ENCODE results near the gene KRT84. TPM values are rescaled to one million over a fixed set of nuclear protein-coding genes. Genes with fewer than 3 reads are reported as not detected.
"Not testable (repeated sequence)": the region's sequence is repeated elsewhere in the genome, so short reads cannot be mapped to it uniquely, and the experiment has no call there.

KRT84 gene
- polyA plus RNA-seq, 4 donors = not detected

GRCh38 chr12:52347551-52348510 lies 37.6 kb downstream of the KRT84 start:
- no peak for DNase-seq (ENCODE audit: low read depth in 4 of 4, low spot score in 3 of 4)

- DNase-seq (ENCODE audit: low read depth in 4 of 4, low spot score in 3 of 4) = no peak
Observed at GRCh38 chr12:52347016-52347415, 38.4 kb downstream of the KRT84 start.

GRCh38 chr12:52346593-52346992 lies 38.9 kb downstream of the KRT84 start:
- DNase-seq (ENCODE audit: low read depth in 4 of 4, low spot score in 3 of 4) = no peak

- not testable (repeated sequence) for DNase-seq (ENCODE audit: low read depth in 4 of 4, low spot score in 3 of 4)
Observed at GRCh38 chr12:52345041-52345440, 40.4 kb downstream of the KRT84 start.

GRCh38 chr12:52344111-52344510 lies 41.3 kb downstream of the KRT84 start:
- DNase-seq (ENCODE audit: low read depth in 4 of 4, low spot score in 3 of 4) = no peak

- DNase-seq (ENCODE audit: low read depth in 4 of 4, low spot score in 3 of 4) = no peak
Observed at GRCh38 chr12:52343550-52343949, 41.9 kb downstream of the KRT84 start.

GRCh38 chr12:52342781-52343490 lies 42.5 kb downstream of the KRT84 start:
- no peak for DNase-seq (ENCODE audit: low read depth in 4 of 4, low spot score in 3 of 4)

- DNase-seq (ENCODE audit: low read depth in 4 of 4, low spot score in 3 of 4) = no peak
Observed at GRCh38 chr12:52341066-52341580, 44.3 kb downstream of the KRT84 start.

- DNase-seq (ENCODE audit: low read depth in 4 of 4, low spot score in 3 of 4) = no peak
Observed at GRCh38 chr12:52338241-52338960, 47.1 kb downstream of the KRT84 start.

- no peak for DNase-seq (ENCODE audit: low read depth in 4 of 4, low spot score in 3 of 4)
Observed at GRCh38 chr12:52337054-52337453, 48.4 kb downstream of the KRT84 start.

- DNase-seq (ENCODE audit: low read depth in 4 of 4, low spot score in 3 of 4) = no peak
Observed at GRCh38 chr12:52336641-52337040, 48.8 kb downstream of the KRT84 start.

- DNase-seq (ENCODE audit: low read depth in 4 of 4, low spot score in 3 of 4) = no peak
Observed at GRCh38 chr12:52335598-52336262, 49.7 kb downstream of the KRT84 start.

- DNase-seq (ENCODE audit: low read depth in 4 of 4, low spot score in 3 of 4) = no peak
Observed at GRCh38 chr12:52334185-52334584, 51.3 kb downstream of the KRT84 start.

GRCh38 chr12:52333321-52333720 lies 52.1 kb downstream of the KRT84 start:
- no peak for DNase-seq (ENCODE audit: low read depth in 4 of 4, low spot score in 3 of 4)

GRCh38 chr12:52332381-52332780 lies 53.1 kb downstream of the KRT84 start:
- no peak for DNase-seq (ENCODE audit: low read depth in 4 of 4, low spot score in 3 of 4)

- DNase-seq (ENCODE audit: low read depth in 4 of 4, low spot score in 3 of 4) = no peak
Observed at GRCh38 chr12:52331833-52332232, 53.6 kb downstream of the KRT84 start.

- no peak for DNase-seq (ENCODE audit: low read depth in 4 of 4, low spot score in 3 of 4)
Observed at GRCh38 chr12:52331039-52331438, 54.4 kb downstream of the KRT84 start.

GRCh38 chr12:52327830-52328500 lies 57.5 kb downstream of the KRT84 start:
- no peak for DNase-seq (ENCODE audit: low read depth in 4 of 4, low spot score in 3 of 4)
